Loucy (cell line): ENCODE measurements around the gene ACCS.

Experiments used
- H2AFZ ChIP-seq: fragments of 200-600 bp; sonication (generic); 2 replicates; pipeline ENCODE4 v1.6.0; 2016; ENCODE audit warnings: antibody characterized with exemption, mild to moderate bottlenecking, low read length, moderate library complexity
- H3F3A ChIP-seq: fragments of 200-600 bp; 2 replicates; pipeline ENCODE4 v1.6.0; 2016; ENCODE audit warnings: antibody characterized with exemption, low read depth, mild to moderate bottlenecking
- H3K27me3 ChIP-seq: fragments of 200-600 bp; sonication (generic); 2 replicates; pipeline ENCODE4 v1.6.1; 2014; ENCODE audit warnings: low read length, mild to moderate bottlenecking; ENCODE audit not compliant: insufficient read depth, poor library complexity, severe bottlenecking
- H3K36me3 ChIP-seq: fragments of 200-600 bp; sonication (generic); 2 replicates; pipeline ENCODE4 v1.6.1; 2016; ENCODE audit warnings: low read length; ENCODE audit not compliant: insufficient read depth
- H3K4me1 ChIP-seq: fragments of 200-600 bp; sonication (generic); 2 replicates; pipeline ENCODE4 v1.5.1; 2014; ENCODE audit warnings: low read length, mild to moderate bottlenecking; ENCODE audit not compliant: insufficient read depth, poor library complexity, severe bottlenecking
- H3K4me2 ChIP-seq: fragments of 200-600 bp; sonication (generic); 2 replicates; pipeline ENCODE4 v1.6.0; 2014; ENCODE audit warnings: antibody characterized with exemption, low read length, low read depth, mild to moderate bottlenecking; ENCODE audit not compliant: poor library complexity, severe bottlenecking
- H3K4me3 ChIP-seq: fragments of 200-600 bp; sonication (generic); 2 replicates; pipeline ENCODE4 v1.5.1; 2014; ENCODE audit warnings: low read length, mild to moderate bottlenecking, mixed read lengths; ENCODE audit not compliant: poor library complexity, severe bottlenecking
- H3K79me2 ChIP-seq: fragments of 200-600 bp; sonication (generic); 2 replicates; pipeline ENCODE4 v1.6.1; 2014; ENCODE audit warnings: low read length; ENCODE audit not compliant: insufficient read depth
- H3K9ac ChIP-seq: fragments of 200-600 bp; sonication (generic); 2 replicates; pipeline ENCODE4 v1.6.0; 2014; ENCODE audit warnings: mild to moderate bottlenecking, low read depth, low read length, moderate library complexity; ENCODE audit not compliant: poor library complexity, severe bottlenecking
- H3K9me2 ChIP-seq: fragments of 200-600 bp; sonication (generic); replicated peaks from 2 replicates; pipeline ENCODE4 v1.6.1; 2016; ENCODE audit warnings: low read depth, low read length, mixed read lengths
- H3K9me3 ChIP-seq: fragments of 200-600 bp; sonication (generic); 2 replicates; pipeline ENCODE4 v1.6.1; 2014; ENCODE audit warnings: mild to moderate bottlenecking, antibody characterized with exemption, low read length, low read depth; ENCODE audit not compliant: insufficient read depth
- H4K20me1 ChIP-seq: fragments of 200-600 bp; sonication (generic); 2 replicates; pipeline ENCODE4 v1.6.0; 2014; ENCODE audit warnings: antibody characterized with exemption, low read length, mild to moderate bottlenecking; ENCODE audit not compliant: insufficient read depth, poor library complexity, severe bottlenecking
- CTCF ChIP-seq: fragments of 200-600 bp; sonication (generic); conservative IDR thresholded peaks from 2 replicates; pipeline ENCODE4 v1.5.1; 2014; ENCODE audit warnings: mild to moderate bottlenecking, antibody characterized with exemption, low read length
- EZH2phosphoT487 ChIP-seq: fragments of 200-600 bp; IDR thresholded peaks from 2 replicates; pipeline ENCODE4 v1.6.1; 2018; ENCODE audit warnings: antibody characterized with exemption, mild to moderate bottlenecking, moderate library complexity, borderline replicate concordance

The ACCS gene

GRCh38 chr11:44126304-44126703, 60.2 kb downstream of the ACCS start:
- no peak overlapping the region for H3K4me3 ChIP-seq
- no peak overlapping the region for H3K4me2 ChIP-seq
- H2AFZ ChIP-seq = no peak overlapping the region
- H3K9me2 ChIP-seq = no peaks in the 10 kb centered on the region
- H3F3A ChIP-seq = no peaks in the 10 kb centered on the region
- peaks cover 80% of the 10 kb centered on the region; the same call in 1 of the 2 replicates for H3K36me3 ChIP-seq
- no peak overlapping the region for H3K9ac ChIP-seq
- TF ChIP-seq EZH2phosphoT487 (no peak), CTCF (no peak)
- no peaks in the 10 kb centered on the region for H3K9me3 ChIP-seq
- peaks cover 6% of the 10 kb centered on the region for H3K4me1 ChIP-seq
- H3K79me2 ChIP-seq = no peaks in the 10 kb centered on the region
- no peaks in the 10 kb centered on the region for H3K27me3 ChIP-seq
- no peaks in the 10 kb centered on the region for H4K20me1 ChIP-seq

GRCh38 chr11:44127130-44127529, 61.1 kb downstream of the ACCS start:
- Histone ChIP-seq H3K9ac (no peak overlapping the region), H3F3A (no peaks in the 10 kb centered on the region), H3K4me3 (no peak overlapping the region), H3K4me1 (peaks cover 6% of the 10 kb centered on the region), H3K27me3 (no peaks in the 10 kb centered on the region), H3K4me2 (no peak overlapping the region), H2AFZ (no peak overlapping the region), H3K79me2 (no peaks in the 10 kb centered on the region), H3K9me2 (no peaks in the 10 kb centered on the region), H3K36me3 (peaks cover 78% of the 10 kb centered on the region; the same call in 1 of the 2 replicates), H4K20me1 (no peaks in the 10 kb centered on the region), H3K9me3 (no peaks in the 10 kb centered on the region)
- TF ChIP-seq EZH2phosphoT487 (no peak), CTCF (no peak)

- no peaks in the 10 kb centered on the region for H3K27me3 ChIP-seq
- no peaks in the 10 kb centered on the region for H3K4me1 ChIP-seq
- no peak overlapping the region for H3K9ac ChIP-seq
- H3K4me2 ChIP-seq = no peak overlapping the region
- no peak overlapping the region for H3K4me3 ChIP-seq
- no peaks in the 10 kb centered on the region for H3K79me2 ChIP-seq
- no peaks in the 10 kb centered on the region for H3F3A ChIP-seq
- no peaks in the 10 kb centered on the region for H4K20me1 ChIP-seq
- H2AFZ ChIP-seq = no peak overlapping the region
- TF ChIP-seq CTCF (no peak), EZH2phosphoT487 (no peak)
- peaks cover 85% of the 10 kb centered on the region; the same call in 1 of the 2 replicates for H3K36me3 ChIP-seq
- H3K9me3 ChIP-seq = no peaks in the 10 kb centered on the region
- no peaks in the 10 kb centered on the region for H3K9me2 ChIP-seq
These were observed 62.7 kb downstream of the ACCS start for GRCh38 chr11:44128729-44129128.
